Activated CD4-positive, alpha-beta T cell treated with anti-CD3 and anti-CD28 coated beads, Interleukin-2, amount 50 U/mL, for 1 hour (primary cell): ENCODE data around the gene RASD1.

Source experiments
- DNase-seq: peaks from one replicate; pipeline ENCODE4 v3.0.0-alpha.2; 2020

Gene RASD1

GRCh38 chr17:17509601-17510425, 13.6 kb upstream of the RASD1 start:
- no peak for DNase-seq

GRCh38 chr17:17508646-17509591, 12.7 kb upstream of the RASD1 start:
- no peak for DNase-seq

GRCh38 chr17:17508019-17508535, 11.9 kb upstream of the RASD1 start:
- DNase-seq: no peak

GRCh38 chr17:17507465-17508011, 11.3 kb upstream of the RASD1 start:
- no peak for DNase-seq

GRCh38 chr17:17506893-17507464, 10.8 kb upstream of the RASD1 start:
- no peak for DNase-seq

- DNase-seq: no peak
Observed at GRCh38 chr17:17506181-17506741, 10.1 kb upstream of the RASD1 start.

- DNase-seq: no peak
Observed at GRCh38 chr17:17505610-17506171, 9.5 kb upstream of the RASD1 start.

- DNase-seq: no peak
Observed at GRCh38 chr17:17505151-17505550, 9.0 kb upstream of the RASD1 start.

- DNase-seq: no peak
Observed at GRCh38 chr17:17504341-17505140, 8.3 kb upstream of the RASD1 start.

GRCh38 chr17:17503566-17504130, 7.5 kb upstream of the RASD1 start:
- no peak for DNase-seq

- DNase-seq: no peak
Observed at GRCh38 chr17:17502741-17503565, 6.8 kb upstream of the RASD1 start.

- peak; percentile 34 for DNase-seq
Observed at GRCh38 chr17:17500999-17501605, 4.9 kb upstream of the RASD1 start.

GRCh38 chr17:17499402-17500145, 3.4 kb upstream of the RASD1 start:
- DNase-seq: no peak

- DNase-seq: no peak
Observed at GRCh38 chr17:17498606-17499301, 2.6 kb upstream of the RASD1 start.

- DNase-seq: no peak
Observed at GRCh38 chr17:17497845-17498520, 1.8 kb upstream of the RASD1 start.

GRCh38 chr17:17497065-17497844, 1.1 kb upstream of the RASD1 start:
- no peak for DNase-seq
